Mesothelial cell of epicardium (in vitro differentiated cells): Measurements from ENCODE around the gene REG1A. TPM values are rescaled to one million over a fixed set of nuclear protein-coding genes. Genes with fewer than 3 reads are reported as not detected.
A peak's percentile ranks its signal among the peaks of the same experiment; 100 is the strongest.

Source experiments
- DNase-seq, 2 experiments: peaks; one replicate each; pipeline ENCODE4 v3.0.0; 2021; ENCODE audit warnings: low spot score in 2 of 2; ENCODE audit not compliant: unreplicated experiment in 2 of 2
- H3K27ac Mint-ChIP-seq: 2 replicates; pipeline ENCODE4 v1.8.0; 2021; ENCODE audit warnings: mixed read lengths
- H3K27me3 Mint-ChIP-seq: 2 replicates; pipeline ENCODE4 v1.8.0; 2021; ENCODE audit warnings: low read depth, mixed read lengths
- H3K36me3 Mint-ChIP-seq: 2 replicates; pipeline ENCODE4 v1.8.0; 2021; ENCODE audit warnings: mixed read lengths
- H3K4me1 Mint-ChIP-seq: 2 replicates; pipeline ENCODE4 v1.8.0; 2021; ENCODE audit warnings: mixed read lengths
- H3K4me3 Mint-ChIP-seq: 2 replicates; pipeline ENCODE4 v1.8.0; 2021; ENCODE audit warnings: mild to moderate bottlenecking, moderate library complexity, mixed read lengths
- H3K9me3 Mint-ChIP-seq: 2 replicates; pipeline ENCODE4 v1.8.0; 2021; ENCODE audit warnings: mixed read lengths
- CTCF ChIP-seq: fragments of 200-600 bp; sonication (generic); IDR thresholded peaks from one replicate; pipeline ENCODE4 v1.5.0; 2021; ENCODE audit warnings: antibody characterized with exemption; ENCODE audit not compliant: unreplicated experiment
- total RNA-seq: library from RNA; stranded (reverse); gene quantifications from 3 replicates; pipeline ENCODE4 v1.2.1, GENCODE V29; 2021

The REG1A gene
- total RNA-seq, 1 donor from 2014 or later = not detected

GRCh38 chr2:79099140-79099686, 21.1 kb upstream of the REG1A start:
- H3K36me3 Mint-ChIP-seq = no peaks in the 10 kb centered on the region
- no peak overlapping the region for H3K27ac Mint-ChIP-seq
- H3K4me1 Mint-ChIP-seq = no peaks in the 10 kb centered on the region
- no peaks in the 10 kb centered on the region for H3K27me3 Mint-ChIP-seq
- no peak for TF ChIP-seq CTCF
- peaks cover 8% of the 10 kb centered on the region for H3K9me3 Mint-ChIP-seq
- no peak overlapping the region for H3K4me3 Mint-ChIP-seq
- DNase-seq = no peak

- H3K27ac Mint-ChIP-seq = no peak overlapping the region
- no peak for TF ChIP-seq CTCF
- H3K9me3 Mint-ChIP-seq = peaks cover 8% of the 10 kb centered on the region
- no peaks in the 10 kb centered on the region for H3K36me3 Mint-ChIP-seq
- no peak overlapping the region for H3K4me3 Mint-ChIP-seq
- no peaks in the 10 kb centered on the region for H3K4me1 Mint-ChIP-seq
- H3K27me3 Mint-ChIP-seq = no peaks in the 10 kb centered on the region
- DNase-seq = no peak
Observed at GRCh38 chr2:79100285-79100684, 20.0 kb upstream of the REG1A start.

GRCh38 chr2:79101024-79101423, 19.3 kb upstream of the REG1A start:
- Mint-ChIP-seq H3K9me3 (peaks cover 8% of the 10 kb centered on the region), H3K4me1 (no peaks in the 10 kb centered on the region), H3K4me3 (no peak overlapping the region), H3K27me3 (no peaks in the 10 kb centered on the region), H3K27ac (no peak overlapping the region), H3K36me3 (no peaks in the 10 kb centered on the region)
- no peak for DNase-seq
- TF ChIP-seq CTCF = no peak

- no peaks in the 10 kb centered on the region for H3K4me1 Mint-ChIP-seq
- no peak overlapping the region for H3K4me3 Mint-ChIP-seq
- TF ChIP-seq CTCF = no peak
- H3K36me3 Mint-ChIP-seq = no peaks in the 10 kb centered on the region
- peaks cover 8% of the 10 kb centered on the region for H3K9me3 Mint-ChIP-seq
- H3K27me3 Mint-ChIP-seq = no peaks in the 10 kb centered on the region
- H3K27ac Mint-ChIP-seq = no peak overlapping the region
- no peak for DNase-seq
Observed at GRCh38 chr2:79103214-79103613, 17.1 kb upstream of the REG1A start.

- Mint-ChIP-seq H3K36me3 (no peaks in the 10 kb centered on the region), H3K27me3 (no peaks in the 10 kb centered on the region), H3K27ac (no peak overlapping the region), H3K4me1 (no peaks in the 10 kb centered on the region), H3K4me3 (no peak overlapping the region), H3K9me3 (peaks cover 8% of the 10 kb centered on the region)
- peak; percentile 28 for TF ChIP-seq CTCF
- DNase-seq = no peak
Observed at GRCh38 chr2:79105259-79105658, 15.0 kb upstream of the REG1A start.

- Mint-ChIP-seq H3K36me3 (no peaks in the 10 kb centered on the region), H3K9me3 (no peaks in the 10 kb centered on the region), H3K4me1 (no peaks in the 10 kb centered on the region), H3K27ac (no peak overlapping the region), H3K27me3 (peaks cover 5% of the 10 kb centered on the region), H3K4me3 (no peak overlapping the region)
- no peak for DNase-seq
- TF ChIP-seq CTCF = no peak
Observed at GRCh38 chr2:79112269-79112668, 8.0 kb upstream of the REG1A start.
